ENCODE data around the gene PGBD4. TPM values are rescaled to one million over a fixed set of nuclear protein-coding genes. Genes with fewer than 3 reads are reported as not detected.

Gene PGBD4
- total RNA-seq, 1 experiment from 2014 or later: 2.6 TPM

DNA sequence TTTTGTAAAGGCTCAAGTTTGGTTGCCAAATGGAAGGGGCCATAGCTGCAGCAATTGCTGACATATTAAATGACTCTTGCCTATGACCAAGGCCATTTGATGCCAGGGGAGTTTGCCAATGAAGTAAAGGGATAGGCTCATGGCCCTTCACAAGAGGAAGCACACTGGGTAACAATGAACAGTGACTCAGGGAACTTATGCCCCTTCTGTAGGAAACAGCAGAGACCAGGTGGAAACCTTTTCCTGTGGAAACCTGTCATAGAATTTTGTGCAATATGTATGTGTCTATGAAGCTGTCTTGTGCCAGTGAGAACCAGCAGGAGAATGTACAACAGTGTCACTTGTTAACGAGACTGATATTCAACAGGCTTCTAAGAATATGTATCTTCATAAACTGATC, 37.4 kb upstream of the PGBD4 start:
- Histone ChIP-seq H3K4me3 (ENCODE audit: low read depth, low read length, poor library complexity, severe bottlenecking) (no peak overlapping the region), H3K27ac (ENCODE audit: low read depth, low read length, poor library complexity, severe bottlenecking) (no peak overlapping the region), H3K4me1 (ENCODE audit: insufficient read depth, low read length, poor library complexity, severe bottlenecking) (no peaks in the 10 kb centered on the region), H3K36me3 (ENCODE audit: insufficient read depth, low read length, poor library complexity, severe bottlenecking) (no peaks in the 10 kb centered on the region), H3K27me3 (replicated peaks; ENCODE audit: insufficient read depth, low read depth, low read length, poor library complexity) (no peaks in the 10 kb centered on the region), H3K9me3 (ENCODE audit: low read depth, low read length, poor library complexity, severe bottlenecking) (no peaks in the 10 kb centered on the region)
- TF ChIP-seq, protein P1, sequence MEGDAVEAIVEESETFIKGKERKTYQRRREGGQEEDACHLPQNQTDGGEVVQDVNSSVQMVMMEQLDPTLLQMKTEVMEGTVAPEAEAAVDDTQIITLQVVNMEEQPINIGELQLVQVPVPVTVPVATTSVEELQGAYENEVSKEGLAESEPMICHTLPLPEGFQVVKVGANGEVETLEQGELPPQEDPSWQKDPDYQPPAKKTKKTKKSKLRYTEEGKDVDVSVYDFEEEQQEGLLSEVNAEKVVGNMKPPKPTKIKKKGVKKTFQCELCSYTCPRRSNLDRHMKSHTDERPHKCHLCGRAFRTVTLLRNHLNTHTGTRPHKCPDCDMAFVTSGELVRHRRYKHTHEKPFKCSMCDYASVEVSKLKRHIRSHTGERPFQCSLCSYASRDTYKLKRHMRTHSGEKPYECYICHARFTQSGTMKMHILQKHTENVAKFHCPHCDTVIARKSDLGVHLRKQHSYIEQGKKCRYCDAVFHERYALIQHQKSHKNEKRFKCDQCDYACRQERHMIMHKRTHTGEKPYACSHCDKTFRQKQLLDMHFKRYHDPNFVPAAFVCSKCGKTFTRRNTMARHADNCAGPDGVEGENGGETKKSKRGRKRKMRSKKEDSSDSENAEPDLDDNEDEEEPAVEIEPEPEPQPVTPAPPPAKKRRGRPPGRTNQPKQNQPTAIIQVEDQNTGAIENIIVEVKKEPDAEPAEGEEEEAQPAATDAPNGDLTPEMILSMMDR (conservative IDR thresholded peaks at IDR 0.05; ENCODE audit: low read depth, low read length): no peak
- TF ChIP-seq EZH2 (IDR thresholded peaks at IDR 0.05; ENCODE audit: borderline replicate concordance, low read depth, low read length, poor library complexity, severe bottlenecking): no peak
- DNase-seq (ENCODE audit: low spot score): no peak
- BruUV-seq (replicated peaks): no TSS peak
- intact Hi-C loops (cut with micrococcal nuclease; ENCODE audit: unreplicated experiment): no loop called here
- POLR2A ChIA-PET (ENCODE audit: low non-redundant PET): interaction anchor here (0.6 kb wide), 1 partner anchor 146 kb away, joined by 3 read pairs; the partner anchor contains the start of gene KATNBL1
- CTCF ChIA-PET: no interaction called here

DNA sequence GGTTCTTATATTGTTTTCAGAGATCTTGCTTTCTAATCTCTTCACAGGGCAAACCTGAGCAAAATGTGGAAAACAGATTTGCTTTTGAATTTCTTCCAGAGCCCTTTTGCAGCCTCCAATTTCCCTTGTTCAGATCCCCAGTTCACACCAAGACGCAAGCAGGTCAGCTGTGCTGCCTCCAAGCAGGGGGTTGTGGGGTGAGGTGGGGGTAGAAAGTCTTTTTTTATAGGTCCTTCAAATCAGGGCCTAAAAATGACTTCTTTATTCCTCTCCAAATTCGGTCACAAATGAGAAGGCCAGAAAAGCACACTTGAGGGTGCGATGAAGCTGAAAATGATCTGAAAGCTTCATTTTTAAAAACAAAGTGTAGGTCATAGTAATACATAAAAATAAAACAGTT, 36.6 kb upstream of the PGBD4 start:
- no peaks in the 10 kb centered on the region for H3K36me3 ChIP-seq (ENCODE audit: insufficient read depth, low read length, poor library complexity, severe bottlenecking)
- DNase-seq (ENCODE audit: low spot score): no peak
- H3K4me1 ChIP-seq (ENCODE audit: insufficient read depth, low read length, poor library complexity, severe bottlenecking): no peaks in the 10 kb centered on the region
- no peak overlapping the region for H3K27ac ChIP-seq (ENCODE audit: low read depth, low read length, poor library complexity, severe bottlenecking)
- intact Hi-C loops (cut with micrococcal nuclease; ENCODE audit: unreplicated experiment): no loop called here
- H3K27me3 ChIP-seq (replicated peaks; ENCODE audit: insufficient read depth, low read depth, low read length, poor library complexity): no peaks in the 10 kb centered on the region
- no TSS peak for BruUV-seq (replicated peaks)
- no peaks in the 10 kb centered on the region for H3K9me3 ChIP-seq (ENCODE audit: low read depth, low read length, poor library complexity, severe bottlenecking)
- no peak overlapping the region for H3K4me3 ChIP-seq (ENCODE audit: low read depth, low read length, poor library complexity, severe bottlenecking)
- POLR2A ChIA-PET (ENCODE audit: low non-redundant PET): interaction anchor here (0.5 kb wide), 1 partner anchor 14 kb away, joined by 3 read pairs; no protein-coding TSS in a partner anchor
- CTCF ChIA-PET: no interaction called here
- TF ChIP-seq, protein P1 (conservative IDR thresholded peaks at IDR 0.05; ENCODE audit: low read depth, low read length): no peak
- TF ChIP-seq EZH2 (IDR thresholded peaks at IDR 0.05; ENCODE audit: borderline replicate concordance, low read depth, low read length, poor library complexity, severe bottlenecking): no peak

DNA sequence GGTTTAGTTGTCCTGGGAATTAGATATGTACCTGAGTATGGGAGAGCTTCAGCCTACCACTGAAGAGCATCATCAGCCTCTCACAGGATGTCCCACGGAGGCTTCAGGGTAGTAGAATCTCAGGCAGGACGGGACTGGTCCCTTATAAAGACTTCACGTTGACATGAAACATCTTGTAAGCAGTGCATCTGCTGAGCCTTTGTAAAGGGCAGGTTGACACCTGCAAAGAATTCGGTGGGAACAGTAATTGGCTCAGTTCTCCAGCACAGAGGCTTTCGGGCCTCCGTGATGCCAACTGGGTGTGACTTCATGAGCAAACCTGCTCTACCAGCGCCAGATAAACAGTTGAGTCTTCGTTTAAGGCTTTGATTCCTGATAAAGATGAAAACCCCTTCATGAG, 35.9 kb upstream of the PGBD4 start:
- Histone ChIP-seq H3K27me3 (replicated peaks; ENCODE audit: insufficient read depth, low read depth, low read length, poor library complexity) (no peaks in the 10 kb centered on the region), H3K36me3 (ENCODE audit: insufficient read depth, low read length, poor library complexity, severe bottlenecking) (no peaks in the 10 kb centered on the region), H3K4me3 (ENCODE audit: low read depth, low read length, poor library complexity, severe bottlenecking) (no peak overlapping the region), H3K9me3 (ENCODE audit: low read depth, low read length, poor library complexity, severe bottlenecking) (no peaks in the 10 kb centered on the region), H3K27ac (ENCODE audit: low read depth, low read length, poor library complexity, severe bottlenecking) (no peak overlapping the region), H3K4me1 (ENCODE audit: insufficient read depth, low read length, poor library complexity, severe bottlenecking) (no peaks in the 10 kb centered on the region)
- no peak for DNase-seq (ENCODE audit: low spot score)
- no TSS peak for BruUV-seq (replicated peaks)
- CTCF ChIA-PET: no interaction called here
- TF ChIP-seq, protein P1 (conservative IDR thresholded peaks at IDR 0.05; ENCODE audit: low read depth, low read length): no peak
- no peak for TF ChIP-seq EZH2 (IDR thresholded peaks at IDR 0.05; ENCODE audit: borderline replicate concordance, low read depth, low read length, poor library complexity, severe bottlenecking)
- intact Hi-C loops (cut with micrococcal nuclease; ENCODE audit: unreplicated experiment): no loop called here
- POLR2A ChIA-PET (ENCODE audit: low non-redundant PET): interaction anchor here (0.5 to 0.7 kb wide), 2 partner anchors 13 to 1285 kb away, joined by 3 to 4 read pairs; no protein-coding TSS in a partner anchor
